NCI-H82 (cell line): ENCODE results near the gene CHRNA10.

Experiments used
- DNase-seq: peaks from one replicate; lab custom pipeline; 2025; lab: John Stamatoyannopoulos, UW

CHRNA10 gene

GRCh38 chr11:3671334-3672254 is at the start of gene CHRNA10:
CHRNA10 (minus strand) TSS chr11:3671384; CDS start chr11:3671312, 72 bp downstream.
- DNase-seq = peak; percentile 35

DNA sequence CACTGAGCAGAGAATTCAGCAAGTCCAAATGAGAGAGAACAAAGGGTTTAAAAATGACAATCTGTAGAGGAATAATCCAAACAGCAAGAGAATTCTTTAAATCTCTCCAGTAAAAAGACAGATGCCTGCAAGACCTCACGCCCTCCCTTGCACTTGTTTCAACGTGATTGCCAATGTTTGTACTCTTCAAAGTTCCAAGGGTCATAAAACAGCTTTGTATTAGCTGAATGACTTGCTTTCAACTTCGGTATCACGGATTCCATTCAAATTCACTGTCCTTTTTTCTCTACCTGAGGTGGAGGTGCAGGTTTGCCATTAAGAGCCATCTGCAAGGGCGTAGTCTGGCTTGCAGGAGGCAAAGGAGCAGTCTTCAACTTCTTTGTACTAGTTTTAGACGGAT is 41.1 kb upstream of the CHRNA10 start:
- DNase-seq = no peak

GRCh38 chr11:3710485-3711259 is 39.5 kb upstream of the CHRNA10 start:
- no peak for DNase-seq

- no peak for DNase-seq
Measured at GRCh38 chr11:3709977-3710376, 38.8 kb upstream of the CHRNA10 start.

GRCh38 chr11:3707176-3707575 is 36.0 kb upstream of the CHRNA10 start:
- no peak for DNase-seq

DNA sequence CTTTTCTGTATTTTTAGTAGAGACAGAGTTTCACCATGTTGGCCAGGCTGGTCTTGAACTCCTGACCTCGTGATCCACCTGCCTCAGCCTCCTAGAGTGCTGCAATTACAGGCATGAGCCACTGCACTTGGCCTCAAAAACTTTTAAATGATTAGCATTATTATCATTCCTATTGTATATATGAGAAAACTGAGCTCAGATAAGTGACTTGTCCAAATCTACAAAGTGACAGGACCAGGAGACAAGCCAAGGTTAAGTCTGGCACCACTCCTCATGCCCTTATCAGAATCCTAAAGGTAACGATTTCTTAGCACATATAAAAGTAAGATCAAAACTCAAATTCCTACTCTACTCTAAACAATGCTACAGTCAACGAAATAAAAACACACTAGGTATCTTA is 32.2 kb upstream of the CHRNA10 start:
- no peak for DNase-seq

DNA sequence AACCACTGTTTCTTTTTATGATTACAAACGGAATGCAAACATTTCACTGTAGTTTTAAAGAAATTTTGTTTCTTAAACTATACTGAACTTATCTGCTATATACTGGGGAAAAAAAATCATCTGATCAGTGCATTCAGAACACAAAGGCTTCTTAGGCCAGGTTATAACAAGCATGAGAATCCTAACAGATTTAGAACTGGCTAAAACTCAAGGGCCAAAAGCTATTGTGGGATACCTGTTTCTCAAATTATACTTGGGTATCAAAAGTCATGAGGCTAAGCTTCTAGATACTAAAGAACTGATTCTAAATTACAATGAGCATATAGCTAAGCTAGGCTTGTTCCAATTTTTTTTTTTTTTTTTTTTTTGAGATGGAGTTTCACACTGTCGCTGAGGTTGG is 29.7 kb upstream of the CHRNA10 start:
- DNase-seq = no peak

DNA sequence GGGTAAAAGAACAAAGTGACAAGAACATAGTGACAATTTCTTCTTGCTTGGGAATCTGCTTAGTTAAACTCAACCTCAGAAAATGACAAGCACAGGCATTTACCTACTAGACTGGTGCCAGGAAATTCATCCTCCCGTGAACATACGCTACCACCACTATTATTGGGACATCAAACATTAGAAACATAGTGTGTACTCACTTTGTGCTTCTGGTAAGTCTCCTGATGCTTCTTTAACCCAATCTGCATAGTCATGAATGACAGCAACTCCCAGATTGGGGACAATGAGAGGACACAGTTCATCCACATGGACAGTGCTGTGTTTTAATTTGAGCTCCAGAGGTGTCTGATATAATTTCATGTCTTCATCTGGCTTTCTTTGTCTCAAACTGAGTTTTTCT is 29.2 kb upstream of the CHRNA10 start:
- DNase-seq = no peak

DNA sequence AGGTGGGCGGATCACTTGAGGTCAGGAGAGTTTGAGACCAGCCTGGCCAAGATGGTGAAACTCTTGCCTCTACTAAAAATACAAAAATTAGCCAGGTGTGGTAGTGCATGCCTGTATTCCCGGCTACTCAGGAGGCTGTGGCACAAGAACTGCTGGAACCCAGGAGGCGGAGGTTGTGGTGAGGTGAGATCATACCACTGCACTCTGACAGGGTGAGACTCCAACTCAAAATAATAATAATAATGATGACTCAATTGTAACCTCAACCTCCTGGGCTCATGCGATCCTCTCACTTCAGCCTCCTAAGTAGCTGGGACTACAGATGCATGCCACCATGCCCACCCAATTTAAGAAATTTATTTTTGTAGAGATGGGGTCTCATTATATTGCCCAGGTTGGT is 15.6 kb upstream of the CHRNA10 start:
- DNase-seq = no peak

GRCh38 chr11:3685923-3686322 is 14.7 kb upstream of the CHRNA10 start:
- DNase-seq = no peak

- no peak for DNase-seq
Measured at GRCh38 chr11:3684819-3685172, 13.6 kb upstream of the CHRNA10 start.

DNA sequence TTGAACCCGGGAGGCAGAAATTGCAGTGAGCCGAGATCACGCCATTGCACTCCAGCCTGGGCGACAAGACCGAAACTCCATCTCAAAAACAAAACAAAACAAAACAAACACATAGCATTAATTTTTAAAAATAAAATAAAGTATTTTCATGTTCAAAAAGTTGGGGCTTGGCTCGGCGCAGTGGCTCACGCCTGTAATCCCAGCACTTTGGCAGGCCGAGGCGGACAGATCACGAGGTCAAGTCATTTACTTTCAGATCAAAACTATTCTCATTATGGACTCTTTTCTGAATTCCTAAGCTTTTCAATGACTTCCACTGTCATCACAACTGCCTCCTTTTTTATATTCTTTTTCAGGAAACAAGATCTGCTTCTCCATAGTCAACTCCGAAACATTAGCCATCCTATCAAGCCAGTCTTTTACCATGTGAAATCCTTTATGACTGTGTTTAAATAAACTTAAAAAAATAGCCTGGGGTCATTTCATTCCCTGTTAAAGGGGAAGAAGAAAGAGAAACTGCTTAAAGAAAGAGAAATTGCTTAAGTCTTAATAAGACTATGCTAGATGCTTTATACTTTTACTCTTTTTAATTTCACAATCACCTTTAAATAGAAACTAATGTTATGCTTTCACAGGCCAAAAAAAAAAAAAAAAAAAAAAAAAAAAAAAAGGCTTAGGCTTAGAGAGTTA is 13.1 kb upstream of the CHRNA10 start:
- DNase-seq = no peak

GRCh38 chr11:3683039-3683438 is 11.9 kb upstream of the CHRNA10 start:
- DNase-seq = no peak

DNA sequence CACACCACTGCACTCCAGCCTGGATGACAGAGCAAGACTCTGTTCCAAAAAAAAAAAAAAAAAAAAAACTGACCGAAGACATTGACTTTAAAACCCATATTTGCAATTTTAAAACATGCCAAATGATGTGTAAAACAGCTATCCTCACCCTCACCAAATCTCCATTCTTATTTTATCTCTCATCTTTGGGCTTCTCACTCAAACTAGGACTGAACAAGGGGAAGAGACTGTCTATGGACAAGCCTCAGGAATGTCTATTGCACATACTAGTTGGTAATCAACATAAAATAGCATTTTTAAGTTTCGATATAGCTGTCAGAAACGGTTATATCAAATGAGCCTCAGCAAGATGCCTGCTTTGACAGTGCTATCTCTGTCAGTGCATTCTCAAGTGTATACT is 7.9 kb upstream of the CHRNA10 start:
- no peak for DNase-seq

- no peak for DNase-seq
Measured at GRCh38 chr11:3675971-3676370, 4.8 kb upstream of the CHRNA10 start.

- no peak for DNase-seq
Measured at GRCh38 chr11:3674189-3674588, 3.0 kb upstream of the CHRNA10 start.

DNA sequence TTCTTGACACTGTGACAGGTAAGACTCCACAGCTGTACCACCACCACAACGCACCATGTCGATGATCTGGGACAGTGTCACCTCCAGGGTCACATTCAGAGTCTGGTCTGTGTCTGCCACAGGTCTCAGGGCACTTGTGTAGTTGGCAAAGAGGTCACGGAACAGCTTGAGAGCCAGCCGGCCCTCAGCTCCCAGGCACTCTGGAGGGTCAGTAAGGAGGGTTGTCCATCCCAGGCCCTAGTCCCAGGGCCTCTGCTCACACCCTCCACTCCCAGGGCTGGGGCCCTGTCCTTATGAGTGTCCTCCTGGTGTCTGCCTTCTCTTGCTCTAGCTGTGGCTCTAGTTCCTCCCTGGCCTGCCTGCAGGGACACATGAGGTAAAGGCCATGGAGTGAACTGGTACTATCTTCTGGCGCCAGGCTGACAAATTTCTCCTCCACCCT is 1.4 kb downstream of the CHRNA10 start:
- DNase-seq = no peak

DNA sequence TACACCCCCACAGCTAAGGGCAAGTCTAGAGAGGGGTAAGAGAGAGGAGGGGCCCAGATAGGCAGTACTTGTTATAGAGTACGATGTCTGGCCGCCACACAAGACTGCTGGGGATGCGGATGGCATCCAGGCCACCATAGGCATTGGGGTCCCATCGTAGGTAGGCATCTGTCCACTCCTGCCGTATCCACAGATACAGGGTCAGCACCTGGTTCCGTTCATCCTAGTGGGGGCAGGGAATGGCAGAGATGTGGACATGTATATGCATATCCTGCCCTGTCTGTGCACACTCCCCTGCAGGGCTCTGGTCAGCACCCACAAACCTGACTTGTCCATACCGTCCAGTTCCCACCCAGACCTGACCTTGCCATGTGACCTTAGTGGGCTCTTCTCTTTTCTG is 2.1 kb downstream of the CHRNA10 start:
- DNase-seq = no peak

DNA sequence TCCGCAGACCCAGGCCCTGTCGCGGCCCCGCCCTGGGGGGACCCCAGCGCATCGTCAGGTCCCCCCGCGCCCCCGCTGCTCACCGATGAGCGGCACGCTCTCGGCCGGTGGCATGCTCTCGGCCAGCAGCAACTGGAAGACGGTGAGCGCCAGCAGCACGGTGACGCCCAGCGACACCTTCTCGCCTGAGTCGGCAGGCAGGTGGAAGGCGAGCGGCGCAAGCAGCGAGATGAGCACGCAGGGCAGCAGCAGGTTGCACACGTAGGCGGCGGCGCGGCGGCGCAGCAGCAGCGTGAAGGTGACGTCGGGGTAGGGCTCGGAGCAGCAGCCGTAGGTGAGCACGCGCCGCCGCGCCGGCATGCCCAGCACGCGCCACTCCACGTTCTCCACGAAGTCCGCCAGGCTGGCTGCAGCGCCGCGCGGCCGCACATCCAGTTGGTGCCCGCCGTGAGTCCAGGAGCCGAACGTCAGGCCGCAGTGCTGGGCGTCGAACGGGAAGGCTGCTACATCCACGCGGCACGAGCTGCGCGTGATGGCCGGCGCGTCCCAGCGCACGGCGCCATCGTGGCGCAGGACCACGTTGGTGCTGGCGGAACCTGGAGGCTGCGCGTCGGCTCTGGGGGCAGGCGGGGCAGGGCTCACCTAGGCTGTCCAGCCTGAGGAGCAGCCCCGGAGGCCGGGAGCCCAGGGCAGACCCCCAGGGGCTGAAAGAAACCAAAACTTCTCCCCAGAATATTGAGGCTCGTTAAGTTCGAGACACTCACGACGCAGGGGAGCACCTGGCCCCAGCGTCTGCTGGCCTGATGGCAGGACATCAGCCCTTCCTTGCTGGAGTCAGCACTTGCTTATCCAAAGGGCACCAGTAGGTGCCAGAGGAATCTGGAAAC is 3.8 kb downstream of the CHRNA10 start:
- DNase-seq = no peak

DNA sequence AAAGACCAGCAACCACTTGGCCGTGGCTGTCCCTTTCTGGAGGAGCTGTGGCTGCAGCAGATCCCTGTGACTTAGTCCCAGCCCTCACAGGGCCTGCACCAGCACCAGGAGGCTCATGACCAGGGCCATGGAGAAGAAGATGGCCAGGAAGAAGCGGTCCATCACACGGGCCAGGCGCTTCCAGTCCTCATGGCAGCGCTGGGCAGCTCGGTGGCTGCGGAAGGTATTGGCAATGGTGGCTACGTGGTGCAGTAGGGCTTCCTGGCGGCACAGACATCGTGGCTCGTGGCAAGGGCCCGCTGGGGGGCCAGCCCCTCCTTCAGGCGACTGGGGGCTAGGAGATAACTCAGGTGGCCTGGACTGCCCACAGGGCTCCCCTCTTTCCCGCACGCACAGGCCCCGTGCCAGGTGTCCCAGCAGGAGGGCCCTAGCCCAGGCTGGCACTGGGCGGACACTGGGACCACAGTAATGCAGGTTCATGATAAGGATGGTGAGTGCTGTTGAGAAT is 5.1 kb downstream of the CHRNA10 start:
- DNase-seq = no peak

GRCh38 chr11:3665336-3666022 is 5.7 kb downstream of the CHRNA10 start:
- no peak for DNase-seq
